DND-41 (cell line): ENCODE data around the gene SOD1.

Source experiments
- CTCF ChIP-seq: IDR thresholded peaks from 2 replicates; pipeline ENCODE4 v1.5.1; 2012; ENCODE audit warnings: borderline replicate concordance, low read length, moderate library complexity, mild to moderate bottlenecking; ENCODE audit not compliant: poor library complexity, severe bottlenecking; ENCODE audit errors: extremely low read depth
- EZH2 ChIP-seq: IDR thresholded peaks from 3 replicates; pipeline ENCODE4 v1.6.1; 2012; ENCODE audit warnings: borderline replicate concordance, low read depth, mild to moderate bottlenecking, moderate library complexity, low read length, inconsistent platforms; ENCODE audit not compliant: severe bottlenecking

GRCh38 chr21:31616216-31616615 lies 43.3 kb upstream of the SOD1 start:
- TF ChIP-seq CTCF: no peak
- TF ChIP-seq EZH2: no peak
